ENCODE data around the gene IGIP.

GRCh38 chr5:140107312-140108092 is 18.2 kb upstream of the IGIP start:
- TF ChIP-seq CTCF (IDR thresholded peaks at IDR 0.05 in 4 of 5, conservative IDR thresholded peaks at IDR 0.05 in 1 of 5) (peak in 4 of 5 experiments; percentile 21 to 37 (median 30)), POLR2A (IDR thresholded peaks at IDR 0.05) (peak; percentile 91 to 93)
